HEK293 (cell line): ENCODE data around the gene LRP6.

Experiments
- ATF2 ChIP-seq: fragments of 450-650 bp; formaldehyde crosslinking; IDR thresholded peaks from 2 replicates; pipeline ENCODE4 v1.5.1; 2016; ENCODE audit warnings: missing biosample characterization, missing genetic modification characterization, low read depth
- MEIS1 ChIP-seq: sonication (generic); formaldehyde crosslinking; IDR thresholded peaks from 2 replicates; pipeline ENCODE4 v1.8.1; 2022; ENCODE audit warnings: missing genetic modification reagents, mild to moderate bottlenecking, borderline replicate concordance
- ZBTB17 ChIP-seq: fragments of 450-650 bp; formaldehyde crosslinking; IDR thresholded peaks from 2 replicates; pipeline ENCODE4 v1.5.1; 2016; ENCODE audit warnings: missing biosample characterization, missing genetic modification characterization
- ZFP3 ChIP-seq: fragments of 450-650 bp; formaldehyde crosslinking; IDR thresholded peaks from 2 replicates; pipeline ENCODE4 v1.5.1; 2016; ENCODE audit warnings: low read depth, missing biosample characterization, missing genetic modification characterization
- ZNF140 ChIP-seq: fragments of 450-650 bp; formaldehyde crosslinking; IDR thresholded peaks from 2 replicates; pipeline ENCODE4 v1.5.1; 2016; ENCODE audit warnings: missing biosample characterization, missing genetic modification characterization
- ZNF26 ChIP-seq: fragments of 450-650 bp; formaldehyde crosslinking; IDR thresholded peaks from 2 replicates; pipeline ENCODE4 v1.5.1; 2016; ENCODE audit warnings: missing biosample characterization, missing genetic modification characterization
- ZNF391 ChIP-seq: fragments of 450-650 bp; formaldehyde crosslinking; IDR thresholded peaks from 2 replicates; pipeline ENCODE4 v1.5.1; 2016; ENCODE audit warnings: low read depth, missing biosample characterization, missing genetic modification characterization, borderline replicate concordance
- ZNF837 ChIP-seq: fragments of 450-650 bp; formaldehyde crosslinking; IDR thresholded peaks from 2 replicates; pipeline ENCODE4 v1.5.1; 2016; ENCODE audit warnings: missing biosample characterization, missing genetic modification characterization
- TF ChIP-seq, protein P1 (sequence below): fragments of 450-650 bp; formaldehyde crosslinking; IDR thresholded peaks from 2 replicates; pipeline ENCODE4 v1.5.1; 2016; ENCODE audit warnings: missing biosample characterization, missing genetic modification characterization
- TF ChIP-seq, protein P2 (sequence below): fragments of 450-650 bp; formaldehyde crosslinking; IDR thresholded peaks from 2 replicates; pipeline ENCODE4 v1.5.1; 2016; ENCODE audit warnings: missing biosample characterization, missing genetic modification characterization, low read depth

GRCh38 chr12:12278899-12279298, 12.1 kb upstream of the LRP6 start:
- TF ChIP-seq, protein P1, sequence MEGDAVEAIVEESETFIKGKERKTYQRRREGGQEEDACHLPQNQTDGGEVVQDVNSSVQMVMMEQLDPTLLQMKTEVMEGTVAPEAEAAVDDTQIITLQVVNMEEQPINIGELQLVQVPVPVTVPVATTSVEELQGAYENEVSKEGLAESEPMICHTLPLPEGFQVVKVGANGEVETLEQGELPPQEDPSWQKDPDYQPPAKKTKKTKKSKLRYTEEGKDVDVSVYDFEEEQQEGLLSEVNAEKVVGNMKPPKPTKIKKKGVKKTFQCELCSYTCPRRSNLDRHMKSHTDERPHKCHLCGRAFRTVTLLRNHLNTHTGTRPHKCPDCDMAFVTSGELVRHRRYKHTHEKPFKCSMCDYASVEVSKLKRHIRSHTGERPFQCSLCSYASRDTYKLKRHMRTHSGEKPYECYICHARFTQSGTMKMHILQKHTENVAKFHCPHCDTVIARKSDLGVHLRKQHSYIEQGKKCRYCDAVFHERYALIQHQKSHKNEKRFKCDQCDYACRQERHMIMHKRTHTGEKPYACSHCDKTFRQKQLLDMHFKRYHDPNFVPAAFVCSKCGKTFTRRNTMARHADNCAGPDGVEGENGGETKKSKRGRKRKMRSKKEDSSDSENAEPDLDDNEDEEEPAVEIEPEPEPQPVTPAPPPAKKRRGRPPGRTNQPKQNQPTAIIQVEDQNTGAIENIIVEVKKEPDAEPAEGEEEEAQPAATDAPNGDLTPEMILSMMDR, result no peak
- TF ChIP-seq ZBTB17 (no peak), ZNF26 (tag by site-specific recombination) (no peak), ZFP3 (tag by site-specific recombination) (no peak), ZNF837 (tag by site-specific recombination) (no peak), ZNF140 (no peak), MEIS1 (no peak), ATF2 (tag by site-specific recombination) (no peak), ZNF391 (tag by site-specific recombination) (no peak)
- TF ChIP-seq, protein P2, sequence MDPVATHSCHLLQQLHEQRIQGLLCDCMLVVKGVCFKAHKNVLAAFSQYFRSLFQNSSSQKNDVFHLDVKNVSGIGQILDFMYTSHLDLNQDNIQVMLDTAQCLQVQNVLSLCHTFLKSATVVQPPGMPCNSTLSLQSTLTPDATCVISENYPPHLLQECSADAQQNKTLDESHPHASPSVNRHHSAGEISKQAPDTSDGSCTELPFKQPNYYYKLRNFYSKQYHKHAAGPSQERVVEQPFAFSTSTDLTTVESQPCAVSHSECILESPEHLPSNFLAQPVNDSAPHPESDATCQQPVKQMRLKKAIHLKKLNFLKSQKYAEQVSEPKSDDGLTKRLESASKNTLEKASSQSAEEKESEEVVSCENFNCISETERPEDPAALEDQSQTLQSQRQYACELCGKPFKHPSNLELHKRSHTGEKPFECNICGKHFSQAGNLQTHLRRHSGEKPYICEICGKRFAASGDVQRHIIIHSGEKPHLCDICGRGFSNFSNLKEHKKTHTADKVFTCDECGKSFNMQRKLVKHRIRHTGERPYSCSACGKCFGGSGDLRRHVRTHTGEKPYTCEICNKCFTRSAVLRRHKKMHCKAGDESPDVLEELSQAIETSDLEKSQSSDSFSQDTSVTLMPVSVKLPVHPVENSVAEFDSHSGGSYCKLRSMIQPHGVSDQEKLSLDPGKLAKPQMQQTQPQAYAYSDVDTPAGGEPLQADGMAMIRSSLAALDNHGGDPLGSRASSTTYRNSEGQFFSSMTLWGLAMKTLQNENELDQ (tag by site-specific recombination), result no peak
